Ectodermal cell (in vitro differentiated cells): ENCODE measurements around the gene HOXA1.

Source experiments
- H3K27ac ChIP-seq: 2 replicates; pipeline ENCODE4 v1.7.0; 2013; ENCODE audit warnings: mild to moderate bottlenecking, low read depth, low read length; ENCODE audit not compliant: insufficient read depth, poor library complexity, severe bottlenecking
- H3K27me3 ChIP-seq: 2 replicates; pipeline ENCODE4 v1.7.0; 2013; ENCODE audit warnings: mild to moderate bottlenecking, low read length; ENCODE audit not compliant: insufficient read depth, control insufficient read depth, poor library complexity, severe bottlenecking
- H3K36me3 ChIP-seq: one replicate; pipeline ENCODE4 v1.7.0; 2013; ENCODE audit warnings: low read length; ENCODE audit not compliant: control insufficient read depth, insufficient read depth
- H3K4me1 ChIP-seq: one replicate; pipeline ENCODE4 v1.7.0; 2013; ENCODE audit warnings: low read length; ENCODE audit not compliant: control insufficient read depth, insufficient read depth
- H3K4me3 ChIP-seq: 2 replicates; pipeline ENCODE4 v1.7.0; 2013; ENCODE audit warnings: low read depth, low read length, control low read depth; ENCODE audit not compliant: insufficient read depth
- H3K9me3 ChIP-seq: 2 replicates; pipeline ENCODE4 v1.7.0; 2013; ENCODE audit warnings: mild to moderate bottlenecking, low read length, moderate library complexity; ENCODE audit not compliant: control insufficient read depth
- WGBS, 2 experiments: methylation state at CpG; one replicate each; pipeline ENCODE4 v1.1.7; 2013; ENCODE audit warnings: missing lambda C conversion rate in 2 of 2; 5-methylcytosine and 5-hydroxymethylcytosine counted together

The HOXA1 gene

GRCh38 chr7:27110186-27111031 lies 14.6 kb upstream of the HOXA1 start:
- Histone ChIP-seq H3K27me3 (peaks cover 99% of the 10 kb centered on the region), H3K9me3 (no peaks in the 10 kb centered on the region), H3K4me3 (no peak overlapping the region), H3K4me1 (no peaks in the 10 kb centered on the region), H3K36me3 (no peaks in the 10 kb centered on the region), H3K27ac (peak overlapping the region; percentile 39)
- whole genome bisulfite sequencing, 2 experiments = 3% methylated on average over 66 of the region's 66 CpGs

GRCh38 chr7:27109466-27110185 lies 13.8 kb upstream of the HOXA1 start:
- H3K27me3 ChIP-seq = peaks cover 99% of the 10 kb centered on the region
- no peaks in the 10 kb centered on the region for H3K4me1 ChIP-seq
- no peak overlapping the region for H3K27ac ChIP-seq
- H3K36me3 ChIP-seq = no peaks in the 10 kb centered on the region
- H3K9me3 ChIP-seq = no peaks in the 10 kb centered on the region
- 37 to 44% methylated on average over 4 of the region's 4 CpGs for whole genome bisulfite sequencing, 2 experiments
- H3K4me3 ChIP-seq = no peak overlapping the region

- WGBS, 2 experiments = 3% methylated on average over 41 of the region's 41 CpGs
Observed at GRCh38 chr7:27108390-27109127, 12.8 kb upstream of the HOXA1 start.

GRCh38 chr7:27107391-27108381 lies 11.9 kb upstream of the HOXA1 start:
- H3K4me3 ChIP-seq = peak overlapping the region; percentile 8

More at GRCh38 chr7:27108390-27109127, 12.8 kb upstream of the HOXA1 start:
- no peaks in the 10 kb centered on the region for H3K4me1 ChIP-seq
- H3K27me3 ChIP-seq = peaks cover 100% of the 10 kb centered on the region
- no peak overlapping the region for H3K4me3 ChIP-seq
- no peaks in the 10 kb centered on the region for H3K36me3 ChIP-seq
- H3K9me3 ChIP-seq = no peaks in the 10 kb centered on the region
- no peak overlapping the region for H3K27ac ChIP-seq

GRCh38 chr7:27106901-27107240 lies 11.1 kb upstream of the HOXA1 start:
- Histone ChIP-seq H3K4me3 (peak overlapping the region; percentile 23), H3K27me3 (peaks cover 100% of the 10 kb centered on the region), H3K9me3 (no peaks in the 10 kb centered on the region), H3K36me3 (no peaks in the 10 kb centered on the region), H3K4me1 (no peaks in the 10 kb centered on the region), H3K27ac (no peak overlapping the region)
- WGBS, 2 experiments = 2 to 4% methylated on average over 12 to 14 of the region's 14 CpGs

More at GRCh38 chr7:27107391-27108381, 11.9 kb upstream of the HOXA1 start:
- Histone ChIP-seq H3K4me1 (no peaks in the 10 kb centered on the region), H3K27ac (no peak overlapping the region), H3K9me3 (no peaks in the 10 kb centered on the region), H3K27me3 (peaks cover 100% of the 10 kb centered on the region), H3K36me3 (no peaks in the 10 kb centered on the region)
- WGBS, 2 experiments = 6 to 7% methylated on average over 43 to 46 of the region's 47 CpGs

GRCh38 chr7:27106181-27106900 lies 10.5 kb upstream of the HOXA1 start:
- WGBS, 2 experiments = 1% methylated on average over 43 of the region's 44 CpGs
- Histone ChIP-seq H3K27me3 (peaks cover 100% of the 10 kb centered on the region), H3K36me3 (no peaks in the 10 kb centered on the region), H3K27ac (peak overlapping the region; percentile 19), H3K4me1 (no peaks in the 10 kb centered on the region), H3K4me3 (peak overlapping the region; percentile 23), H3K9me3 (no peaks in the 10 kb centered on the region)

GRCh38 chr7:27105301-27106031 lies 9.7 kb upstream of the HOXA1 start:
- Histone ChIP-seq H3K27ac (peak overlapping the region; percentile 3), H3K36me3 (no peaks in the 10 kb centered on the region), H3K4me1 (no peaks in the 10 kb centered on the region), H3K27me3 (peaks cover 100% of the 10 kb centered on the region), H3K9me3 (no peaks in the 10 kb centered on the region), H3K4me3 (peak overlapping the region; percentile 23)
- 7 to 9% methylated on average over 10 to 13 of the region's 13 CpGs for WGBS, 2 experiments

GRCh38 chr7:27104341-27105058 lies 8.7 kb upstream of the HOXA1 start:
- WGBS, 2 experiments = 12 to 13% methylated on average over 13 of the region's 13 CpGs
- Histone ChIP-seq H3K36me3 (no peaks in the 10 kb centered on the region), H3K27ac (peak overlapping the region; percentile 62), H3K4me3 (peak overlapping the region; percentile 57), H3K4me1 (peaks cover 5% of the 10 kb centered on the region), H3K27me3 (peaks cover 100% of the 10 kb centered on the region), H3K9me3 (no peaks in the 10 kb centered on the region)
